ENCODE data around the gene C19orf12. TPM values are rescaled to one million over a fixed set of nuclear protein-coding genes. Genes with fewer than 3 reads are reported as not detected.

Gene C19orf12
- total RNA-seq (2014; rRNA removed; shearing (Covaris generic)): 35.3 and 40.1 TPM in 2 replicates

DNA sequence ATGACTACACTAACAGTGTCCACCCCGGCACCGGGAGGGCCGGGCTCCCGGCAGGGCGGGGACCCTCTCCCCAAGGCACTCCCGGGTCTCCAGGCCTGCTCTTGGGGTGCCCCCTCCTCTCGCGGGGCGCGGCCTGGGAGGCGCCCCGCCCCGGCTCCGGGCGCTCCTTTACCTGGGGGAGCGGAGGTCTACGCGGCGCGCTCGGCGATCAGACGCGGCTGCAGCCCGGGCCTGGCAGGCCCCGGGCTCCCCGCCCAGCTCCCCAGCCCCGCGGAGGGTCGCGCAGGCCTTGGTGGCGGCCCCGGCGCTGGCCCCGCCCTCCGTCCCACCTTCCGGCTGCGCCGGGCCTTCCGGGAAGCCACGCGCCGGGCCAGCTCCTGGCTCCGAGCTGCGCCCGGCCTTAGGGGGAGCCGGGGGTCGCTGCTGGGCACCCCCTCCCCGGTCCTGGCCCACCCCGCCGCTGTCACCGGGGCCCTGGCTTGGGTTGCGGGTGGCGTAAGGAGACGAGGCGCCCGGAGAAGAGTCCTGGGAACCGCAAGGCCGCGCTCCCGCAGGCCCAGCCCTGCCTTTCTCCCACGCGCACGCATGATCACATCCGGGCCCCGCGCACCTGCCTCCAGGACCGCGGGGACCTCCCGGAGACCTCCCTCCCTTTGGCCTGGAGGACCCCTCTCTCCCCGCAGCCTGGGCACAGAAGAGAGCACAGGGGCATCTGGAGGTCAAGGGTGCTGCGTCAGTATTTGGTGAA, at the start of gene C19orf12:
C19orf12 (minus strand) TSS at position 309 of the 748 bp plus-strand sequence. CDS start 6,848 bp downstream, outside the sequence.
- Histone ChIP-seq H3K4me1 (replicated peaks) (peaks cover 13% of the 10 kb centered on the region), H3K4me3 (peak within 1 kb of the TSS; percentile 95), H3K27ac (peak within 1 kb of the TSS; percentile 91), H3K9me3 (replicated peaks) (no peaks in the 10 kb centered on the region), H3K36me3 (peaks cover 3% of the 10 kb centered on the region; the same call in 1 of the 2 replicates), H3K27me3 (replicated peaks) (no peaks in the 10 kb centered on the region)
- peak in 1 of 2 experiments; percentile 49 for DNase-seq (ENCODE audit: low read depth in 1 of 2, low spot score in 2 of 2)

DNA sequence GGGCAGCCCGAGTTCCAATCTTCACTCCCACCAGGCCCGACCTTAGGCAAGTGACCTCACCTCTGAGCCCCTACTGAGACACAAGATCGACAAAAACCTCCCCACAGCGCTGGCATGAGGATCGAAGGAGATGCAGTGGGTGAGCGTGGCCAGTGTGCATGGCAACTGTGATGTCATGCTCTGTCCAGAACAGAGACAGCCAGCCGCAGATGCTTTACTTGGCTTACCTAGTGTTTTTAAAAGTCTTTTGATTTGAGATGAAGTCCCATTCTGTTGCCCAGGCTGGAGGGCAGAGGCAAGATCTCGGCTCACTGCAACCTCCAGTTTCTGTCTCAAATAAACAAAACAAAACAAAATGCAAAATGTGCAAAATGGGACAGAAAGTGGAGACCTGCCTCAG, 49.3 kb upstream of the C19orf12 start:
- peaks cover 6% of the 10 kb centered on the region for H3K4me1 ChIP-seq (replicated peaks)
- peaks cover 13% of the 10 kb centered on the region for H3K27me3 ChIP-seq (replicated peaks)
- no peaks in the 10 kb centered on the region for H3K9me3 ChIP-seq (replicated peaks)
- no peaks in the 10 kb centered on the region for H3K36me3 ChIP-seq
- H3K27ac ChIP-seq: no peak overlapping the region
- H3K4me3 ChIP-seq: no peak overlapping the region
- DNase-seq (ENCODE audit: low read depth in 1 of 2, low spot score in 2 of 2): no peak

DNA sequence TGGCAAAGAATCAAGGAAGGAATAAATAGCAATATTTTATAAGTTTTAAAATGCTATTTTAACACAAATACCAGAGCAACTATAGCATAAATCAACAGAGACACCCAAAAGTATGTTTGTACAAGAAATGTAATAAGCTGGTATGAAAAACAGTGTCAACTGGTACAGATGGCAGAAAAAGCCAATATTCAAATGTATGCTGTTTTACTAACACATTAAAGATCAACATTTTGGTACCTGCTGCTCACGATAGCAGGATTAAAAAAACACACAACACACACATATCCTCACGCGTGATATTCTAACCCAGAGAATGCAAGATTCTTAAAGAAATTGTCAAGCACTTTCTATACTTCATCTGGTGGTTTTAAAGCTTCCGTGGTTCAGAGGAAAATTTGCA, 48.1 kb upstream of the C19orf12 start:
- Histone ChIP-seq H3K27ac (no peak overlapping the region), H3K4me1 (replicated peaks) (peaks cover 6% of the 10 kb centered on the region), H3K9me3 (replicated peaks) (no peaks in the 10 kb centered on the region), H3K36me3 (no peaks in the 10 kb centered on the region), H3K4me3 (no peak overlapping the region), H3K27me3 (replicated peaks) (peaks cover 13% of the 10 kb centered on the region)
- no peak for DNase-seq (ENCODE audit: low read depth in 1 of 2, low spot score in 2 of 2)

DNA sequence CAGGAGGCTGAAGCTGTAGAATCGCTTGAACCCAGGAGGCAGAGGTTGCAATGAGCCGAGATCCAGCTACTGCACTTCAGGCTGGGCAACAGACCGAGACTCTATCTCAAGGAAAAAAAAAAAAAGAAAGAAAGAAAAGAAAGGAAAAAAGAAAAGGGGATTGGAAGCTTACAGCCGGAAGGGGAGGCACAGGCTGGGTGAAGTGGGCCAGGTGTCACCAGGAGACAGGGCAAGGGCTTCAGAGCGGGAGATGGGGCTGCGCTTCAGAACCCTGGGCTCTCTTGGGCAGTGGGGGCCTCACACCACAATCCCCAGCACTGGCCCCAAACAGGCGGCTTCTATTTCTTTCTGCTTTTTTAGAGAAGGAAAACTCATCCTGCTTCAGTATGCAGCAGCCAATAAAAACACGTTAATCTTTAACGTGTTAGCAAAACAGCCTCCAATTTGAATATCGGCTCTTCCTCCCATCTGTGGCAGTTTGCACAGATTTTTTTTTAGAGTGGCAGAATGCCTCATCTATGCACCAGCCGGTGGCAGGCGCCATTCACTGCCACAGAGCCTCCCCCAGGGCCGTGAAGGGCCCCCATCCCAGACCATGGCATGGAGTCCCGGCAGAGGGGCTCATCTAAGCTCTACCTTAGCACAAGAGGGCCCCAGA, 46.6 kb upstream of the C19orf12 start:
- H3K36me3 ChIP-seq: no peaks in the 10 kb centered on the region
- H3K4me3 ChIP-seq: no peak overlapping the region
- no peaks in the 10 kb centered on the region for H3K9me3 ChIP-seq (replicated peaks)
- peaks cover 13% of the 10 kb centered on the region for H3K27me3 ChIP-seq (replicated peaks)
- DNase-seq (ENCODE audit: low read depth in 1 of 2, low spot score in 2 of 2): no peak
- H3K27ac ChIP-seq: no peak overlapping the region
- peaks cover 6% of the 10 kb centered on the region for H3K4me1 ChIP-seq (replicated peaks)

DNA sequence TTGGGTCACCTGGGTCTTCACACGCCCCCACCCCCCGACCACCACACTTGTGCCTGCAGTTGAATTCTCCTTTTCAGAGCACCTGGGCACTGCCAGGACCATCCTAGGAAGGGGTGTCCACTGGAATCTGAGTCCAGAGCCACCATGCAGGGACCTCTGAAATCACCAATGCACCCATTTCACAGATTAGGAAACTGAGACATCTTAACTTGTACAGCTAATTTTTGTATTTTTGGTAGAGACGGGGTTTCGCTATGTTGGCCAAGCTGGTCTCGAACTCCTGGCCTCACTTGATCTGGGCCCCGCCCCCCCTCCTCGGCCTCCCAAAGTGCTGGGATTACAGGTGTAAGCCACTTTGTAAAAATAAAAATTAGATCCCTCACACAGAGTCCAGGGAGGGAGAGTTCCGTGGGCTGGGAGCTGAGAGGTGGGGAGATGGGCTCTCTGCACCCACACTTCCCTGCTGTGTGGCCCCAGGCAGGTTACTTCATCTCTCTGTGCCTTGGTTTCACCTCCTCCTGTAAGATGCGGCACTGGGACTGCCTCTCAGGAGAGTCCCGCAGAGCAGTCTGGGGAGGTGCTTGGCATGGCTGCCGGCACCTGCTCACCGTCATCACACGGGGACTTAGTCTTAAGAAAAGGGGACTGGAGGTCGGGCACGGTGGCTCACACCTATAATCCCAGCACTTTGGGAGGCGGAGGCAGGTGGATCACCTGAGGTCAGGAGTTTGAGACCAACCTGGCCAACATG, 45.9 kb upstream of the C19orf12 start:
- Histone ChIP-seq H3K4me3 (no peak overlapping the region), H3K36me3 (no peaks in the 10 kb centered on the region), H3K27ac (no peak overlapping the region), H3K27me3 (replicated peaks) (peaks cover 13% of the 10 kb centered on the region), H3K4me1 (replicated peaks) (peaks cover 6% of the 10 kb centered on the region), H3K9me3 (replicated peaks) (no peaks in the 10 kb centered on the region)
- DNase-seq (ENCODE audit: low read depth in 1 of 2, low spot score in 2 of 2): no peak

DNA sequence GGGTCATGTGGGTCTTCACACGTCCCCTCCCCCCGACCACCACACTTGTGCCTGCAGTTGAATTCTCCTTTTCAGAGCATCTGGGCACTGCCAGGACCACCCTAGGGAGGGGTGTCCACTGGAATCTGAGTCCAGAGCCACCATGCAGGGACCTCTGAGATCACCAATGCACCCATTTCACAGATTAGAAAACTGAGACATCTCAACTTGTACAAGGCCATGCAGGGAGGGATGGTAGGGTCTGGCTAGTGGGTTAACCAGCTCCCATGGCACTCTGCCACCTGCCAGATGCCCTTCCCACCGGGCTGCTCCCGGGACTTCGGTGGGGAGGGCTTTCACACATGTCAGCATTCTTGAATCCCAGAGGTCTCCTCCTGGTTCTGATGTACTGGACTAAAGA, 44.3 kb upstream of the C19orf12 start:
- H3K4me3 ChIP-seq: no peak overlapping the region
- DNase-seq (ENCODE audit: low read depth in 1 of 2, low spot score in 2 of 2): no peak
- H3K36me3 ChIP-seq: no peaks in the 10 kb centered on the region
- H3K9me3 ChIP-seq (replicated peaks): no peaks in the 10 kb centered on the region
- H3K27me3 ChIP-seq (replicated peaks): peaks cover 13% of the 10 kb centered on the region
- H3K27ac ChIP-seq: no peak overlapping the region
- H3K4me1 ChIP-seq (replicated peaks): peaks cover 6% of the 10 kb centered on the region

DNA sequence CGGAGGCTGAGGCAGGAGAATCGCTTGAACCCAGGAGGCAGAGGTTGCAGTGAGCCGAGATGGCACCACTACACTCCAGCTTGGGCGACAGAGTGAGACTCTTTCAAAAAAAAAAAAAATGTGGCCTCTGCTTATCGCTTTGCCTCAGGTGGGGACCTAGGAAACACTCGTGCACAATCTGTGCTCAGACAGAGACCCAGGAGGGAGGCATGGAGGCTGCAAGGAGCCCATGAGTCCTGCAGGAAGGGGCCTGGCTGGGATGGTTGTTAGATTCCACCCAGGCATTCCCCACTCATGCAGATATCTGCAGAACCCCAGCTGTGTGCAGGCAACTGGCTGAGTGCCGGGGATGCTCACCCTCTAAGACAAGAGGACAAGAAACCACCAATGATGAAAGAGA, 43.8 kb upstream of the C19orf12 start:
- Histone ChIP-seq H3K36me3 (no peaks in the 10 kb centered on the region), H3K9me3 (replicated peaks) (no peaks in the 10 kb centered on the region), H3K4me1 (replicated peaks) (peaks cover 6% of the 10 kb centered on the region), H3K27me3 (replicated peaks) (peaks cover 13% of the 10 kb centered on the region), H3K4me3 (no peak overlapping the region), H3K27ac (no peak overlapping the region)
- DNase-seq (ENCODE audit: low read depth in 1 of 2, low spot score in 2 of 2): no peak

DNA sequence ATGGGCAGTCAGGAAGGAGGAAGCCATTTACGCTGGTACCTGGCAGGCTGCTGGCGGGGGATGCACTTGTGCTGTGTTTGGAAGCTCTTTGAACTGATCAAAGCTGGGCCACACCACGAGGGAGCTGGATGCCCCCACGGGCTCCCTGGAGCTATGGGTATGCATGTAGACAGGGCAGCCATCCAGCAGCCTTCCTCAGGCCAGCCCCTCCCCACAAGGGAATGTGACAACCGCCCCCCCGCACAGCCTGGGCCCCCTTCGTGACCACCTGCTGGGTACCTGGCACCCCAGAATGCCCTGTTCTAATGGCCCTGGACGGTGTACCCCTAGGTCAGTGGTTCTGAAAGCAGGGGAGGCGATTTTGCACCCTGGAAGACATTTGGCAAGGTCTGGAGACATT, 42.5 kb upstream of the C19orf12 start:
- DNase-seq (ENCODE audit: low read depth in 1 of 2, low spot score in 2 of 2): no peak
- Histone ChIP-seq H3K27ac (no peak overlapping the region), H3K4me3 (no peak overlapping the region), H3K4me1 (replicated peaks) (peaks cover 6% of the 10 kb centered on the region), H3K27me3 (replicated peaks) (0 out of 2 replicates have a peak, but pooled peaks cover 6% of the 10 kb centered on the region), H3K36me3 (no peaks in the 10 kb centered on the region), H3K9me3 (replicated peaks) (no peaks in the 10 kb centered on the region)

DNA sequence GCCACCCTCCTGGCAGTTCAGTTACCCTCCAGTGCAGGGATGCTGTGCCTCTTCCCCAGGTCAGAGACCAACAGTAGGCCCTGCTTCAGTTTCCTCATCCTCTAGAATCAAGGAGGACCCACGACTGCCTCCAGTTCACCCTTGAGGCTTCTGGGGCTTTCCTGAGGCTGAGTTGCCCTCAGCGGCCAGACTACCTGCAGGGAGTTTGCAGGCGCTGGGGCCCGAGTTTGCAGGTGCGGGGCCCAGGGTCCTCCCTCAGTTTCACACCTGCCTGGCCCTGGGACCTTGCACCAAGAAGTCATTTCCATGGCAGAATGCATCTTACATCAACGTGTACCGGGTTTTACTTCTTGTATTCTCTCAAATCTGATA, 38.9 kb upstream of the C19orf12 start:
- no peak for DNase-seq (ENCODE audit: low read depth in 1 of 2, low spot score in 2 of 2)
- Histone ChIP-seq H3K27me3 (replicated peaks) (peaks cover 11% of the 10 kb centered on the region; the same call in 1 of the 2 replicates), H3K36me3 (no peaks in the 10 kb centered on the region), H3K9me3 (replicated peaks) (no peaks in the 10 kb centered on the region), H3K4me3 (no peak overlapping the region), H3K27ac (no peak overlapping the region), H3K4me1 (replicated peaks) (no peaks in the 10 kb centered on the region)

DNA sequence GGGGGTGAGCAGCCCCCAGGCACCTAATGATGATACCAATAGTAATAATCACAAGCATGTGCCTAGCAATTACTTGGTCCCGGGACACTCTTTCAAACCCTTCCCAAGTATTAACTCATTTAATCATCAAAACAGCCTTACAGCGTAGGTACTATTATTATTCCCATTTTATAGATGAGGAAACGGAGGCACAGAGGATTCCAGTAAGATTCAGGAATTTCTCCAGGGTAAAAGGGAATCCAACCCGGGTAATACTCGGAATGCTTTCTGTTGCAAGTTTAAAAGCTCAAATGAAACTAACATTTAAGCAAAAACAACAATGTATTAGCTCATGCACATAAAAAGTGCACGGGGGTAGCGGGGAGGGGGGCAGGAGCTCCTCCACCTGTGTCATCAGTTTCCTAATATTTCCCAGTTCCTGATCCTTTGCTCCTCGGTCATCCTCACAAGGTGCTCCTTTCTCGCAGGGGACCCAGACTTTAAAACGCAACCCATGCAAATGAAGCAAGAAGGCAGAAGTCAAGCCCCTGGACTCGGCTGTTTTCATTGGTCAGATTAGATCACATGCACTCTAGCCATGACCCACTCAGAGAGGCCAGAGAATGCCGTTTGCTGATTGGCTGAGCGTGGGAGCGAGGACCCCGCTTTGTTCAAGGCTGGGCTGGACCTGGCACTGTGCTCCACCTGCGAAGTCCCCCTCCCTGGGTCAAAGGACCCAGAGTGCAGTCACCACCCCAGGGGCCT, 38.3 kb upstream of the C19orf12 start:
- no peak for DNase-seq (ENCODE audit: low read depth in 1 of 2, low spot score in 2 of 2)
- peaks cover 11% of the 10 kb centered on the region; the same call in 1 of the 2 replicates for H3K27me3 ChIP-seq (replicated peaks)
- H3K27ac ChIP-seq: no peak overlapping the region
- no peak overlapping the region for H3K4me3 ChIP-seq
- no peaks in the 10 kb centered on the region for H3K9me3 ChIP-seq (replicated peaks)
- H3K36me3 ChIP-seq: no peaks in the 10 kb centered on the region
- no peaks in the 10 kb centered on the region for H3K4me1 ChIP-seq (replicated peaks)

DNA sequence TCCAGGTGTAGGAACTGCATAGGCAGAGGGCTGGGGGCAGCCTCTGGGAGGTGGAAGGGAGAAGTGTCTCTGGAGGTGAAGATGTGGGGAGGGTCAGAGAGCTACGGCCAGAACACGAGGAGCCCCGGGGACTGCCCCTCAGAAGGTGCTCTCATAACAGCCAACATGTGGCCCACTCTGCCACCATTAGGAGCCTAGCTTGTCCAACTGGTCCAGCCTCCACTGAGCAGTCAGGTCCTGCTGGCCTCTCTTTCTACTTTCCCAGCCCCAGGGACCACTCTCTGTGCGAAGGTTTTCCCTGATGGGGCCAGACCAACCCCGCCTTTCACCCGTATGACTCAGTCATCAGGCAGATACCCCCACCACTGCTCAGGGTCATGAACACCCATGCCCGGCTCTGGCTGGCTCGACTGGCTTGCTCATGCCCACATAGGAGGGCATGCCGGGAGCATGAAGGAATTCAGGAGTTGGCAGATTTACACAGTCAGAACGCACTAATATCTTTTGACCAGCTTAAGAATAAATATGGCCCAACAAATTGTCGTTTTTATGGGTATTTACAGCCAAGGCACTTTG, 37.5 kb upstream of the C19orf12 start:
- Histone ChIP-seq H3K36me3 (no peaks in the 10 kb centered on the region), H3K4me3 (no peak overlapping the region), H3K27ac (no peak overlapping the region), H3K27me3 (replicated peaks) (peaks cover 11% of the 10 kb centered on the region; the same call in 1 of the 2 replicates), H3K4me1 (replicated peaks) (no peaks in the 10 kb centered on the region), H3K9me3 (replicated peaks) (no peaks in the 10 kb centered on the region)
- no peak for DNase-seq (ENCODE audit: low read depth in 1 of 2, low spot score in 2 of 2)

DNA sequence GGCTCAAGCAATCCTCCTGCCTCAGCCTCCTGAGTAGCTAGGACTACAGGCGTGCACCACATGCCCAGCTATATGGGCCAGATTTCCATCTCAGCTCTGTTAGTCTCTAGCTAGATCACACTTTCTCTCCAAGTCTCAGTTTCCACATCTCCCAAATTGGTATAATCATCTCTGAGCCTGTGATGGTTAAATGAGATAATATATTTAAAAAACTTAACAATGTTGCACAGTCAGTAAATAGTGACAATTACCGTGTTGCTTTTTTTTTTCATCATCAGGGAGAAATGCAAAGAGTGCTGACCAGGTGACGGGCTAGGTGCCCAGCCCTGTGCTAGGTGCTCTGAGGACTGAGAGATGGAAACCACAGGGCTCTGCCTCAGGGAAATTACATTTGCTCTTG, 36.9 kb upstream of the C19orf12 start:
- DNase-seq (ENCODE audit: low read depth in 1 of 2, low spot score in 2 of 2): no peak
- Histone ChIP-seq H3K4me3 (no peak overlapping the region), H3K27ac (no peak overlapping the region), H3K36me3 (no peaks in the 10 kb centered on the region), H3K4me1 (replicated peaks) (no peaks in the 10 kb centered on the region), H3K27me3 (replicated peaks) (peaks cover 11% of the 10 kb centered on the region; the same call in 1 of the 2 replicates), H3K9me3 (replicated peaks) (no peaks in the 10 kb centered on the region)

DNA sequence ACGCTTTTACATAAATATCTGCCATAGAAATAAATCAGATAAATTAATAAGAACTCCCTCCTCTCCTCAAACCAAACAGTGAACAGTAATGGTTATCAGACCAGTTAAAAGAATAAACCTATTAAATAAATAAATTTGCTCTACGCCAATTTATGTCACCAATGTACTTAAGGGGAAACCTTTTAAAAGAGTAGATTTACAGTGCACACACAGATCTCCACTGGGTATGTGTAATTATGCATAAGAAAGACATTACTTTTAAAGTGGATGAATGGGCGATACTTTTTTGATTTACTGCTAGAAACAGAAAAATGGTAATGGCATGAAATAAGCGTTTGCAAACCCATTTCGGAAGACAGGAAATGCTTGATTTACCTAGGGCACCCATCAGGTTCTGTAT, 34.9 kb upstream of the C19orf12 start:
- Histone ChIP-seq H3K27me3 (replicated peaks) (peaks cover 11% of the 10 kb centered on the region; the same call in 1 of the 2 replicates), H3K4me1 (replicated peaks) (no peaks in the 10 kb centered on the region), H3K27ac (no peak overlapping the region), H3K4me3 (no peak overlapping the region), H3K9me3 (replicated peaks) (no peaks in the 10 kb centered on the region), H3K36me3 (no peaks in the 10 kb centered on the region)
- no peak for DNase-seq (ENCODE audit: low read depth in 1 of 2, low spot score in 2 of 2)

All from SJSA1 (cell line).